Fibroblast of the aortic adventitia (primary cell): ENCODE data around the gene DCANP1. TPM values are rescaled to one million over a fixed set of nuclear protein-coding genes. Genes with fewer than 3 reads are reported as not detected.

Experiments used
- DNase-seq: peaks from one replicate; pipeline ENCODE4 v3.0.0-alpha.2; 2010; ENCODE audit warnings: low read depth
- H3K4me3 ChIP-seq: 2 replicates; pipeline ENCODE4 v1.5.1; 2011; ENCODE audit warnings: low read depth, mild to moderate bottlenecking, control low read depth, low read length, moderate library complexity
- total RNA-seq: library from RNA; depleted of rRNA; stranded (reverse); fragments of >200 nt; gene quantifications from 2 replicates; pipeline ENCODE4 v1.2.3, GENCODE V29; 2012; ENCODE audit warnings: low replicate concordance
- TF ChIP-seq, protein P1 (sequence below): IDR thresholded peaks from 2 replicates; pipeline ENCODE4 v1.5.1; 2011; ENCODE audit warnings: mild to moderate bottlenecking, low read length, control low read depth, inconsistent platforms; ENCODE audit not compliant: insufficient read depth

Gene DCANP1
- total RNA-seq, 1 donor: not detected

DNA sequence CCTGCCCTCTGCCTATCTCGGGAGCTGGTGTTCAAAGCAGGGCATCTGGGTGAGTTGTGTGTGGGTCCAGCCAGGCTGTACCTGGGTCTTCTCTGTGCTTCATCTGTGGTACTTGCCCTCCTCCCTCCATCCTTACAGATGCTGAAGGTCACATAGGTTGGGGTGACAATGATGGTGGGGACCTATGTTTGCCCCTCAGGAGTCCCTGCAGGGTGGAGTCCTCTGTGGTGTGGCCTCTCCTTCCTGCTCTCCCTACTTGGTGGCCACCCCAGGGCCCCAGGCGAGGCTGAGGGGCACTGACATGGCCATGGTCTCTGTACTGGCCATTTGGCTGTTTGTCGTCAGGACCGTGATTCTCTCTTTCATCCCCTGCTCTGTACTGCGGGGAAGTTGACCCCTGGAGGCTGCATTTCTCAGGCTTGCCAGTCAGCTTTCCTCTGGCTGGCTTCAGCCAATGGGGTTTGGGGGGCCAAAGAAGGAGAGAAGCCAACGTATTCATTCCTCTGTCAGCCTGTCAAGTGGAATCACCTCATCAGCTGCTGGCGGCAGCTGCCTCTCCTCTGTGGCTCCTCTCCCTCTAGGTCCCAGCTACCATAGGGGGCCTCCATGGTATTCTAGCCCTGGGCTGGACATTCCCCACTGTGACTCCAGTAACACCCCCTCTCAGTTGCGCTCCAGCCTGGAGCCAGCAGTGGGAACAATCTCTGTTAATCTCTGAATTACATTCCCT, 4.6 kb downstream of the DCANP1 start:
- TF ChIP-seq, protein P1, sequence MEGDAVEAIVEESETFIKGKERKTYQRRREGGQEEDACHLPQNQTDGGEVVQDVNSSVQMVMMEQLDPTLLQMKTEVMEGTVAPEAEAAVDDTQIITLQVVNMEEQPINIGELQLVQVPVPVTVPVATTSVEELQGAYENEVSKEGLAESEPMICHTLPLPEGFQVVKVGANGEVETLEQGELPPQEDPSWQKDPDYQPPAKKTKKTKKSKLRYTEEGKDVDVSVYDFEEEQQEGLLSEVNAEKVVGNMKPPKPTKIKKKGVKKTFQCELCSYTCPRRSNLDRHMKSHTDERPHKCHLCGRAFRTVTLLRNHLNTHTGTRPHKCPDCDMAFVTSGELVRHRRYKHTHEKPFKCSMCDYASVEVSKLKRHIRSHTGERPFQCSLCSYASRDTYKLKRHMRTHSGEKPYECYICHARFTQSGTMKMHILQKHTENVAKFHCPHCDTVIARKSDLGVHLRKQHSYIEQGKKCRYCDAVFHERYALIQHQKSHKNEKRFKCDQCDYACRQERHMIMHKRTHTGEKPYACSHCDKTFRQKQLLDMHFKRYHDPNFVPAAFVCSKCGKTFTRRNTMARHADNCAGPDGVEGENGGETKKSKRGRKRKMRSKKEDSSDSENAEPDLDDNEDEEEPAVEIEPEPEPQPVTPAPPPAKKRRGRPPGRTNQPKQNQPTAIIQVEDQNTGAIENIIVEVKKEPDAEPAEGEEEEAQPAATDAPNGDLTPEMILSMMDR: no peak
- H3K4me3 ChIP-seq: no peak overlapping the region
- no peak for DNase-seq

- H3K4me3 ChIP-seq: no peak overlapping the region
- DNase-seq: no peak
- TF ChIP-seq, protein P1: no peak
These were observed 5.2 kb downstream of the DCANP1 start for GRCh38 chr5:135441919-135442318.

- TF ChIP-seq, protein P1: no peak
- DNase-seq: peak; percentile 25
- no peak overlapping the region for H3K4me3 ChIP-seq
These were observed 5.8 kb downstream of the DCANP1 start for GRCh38 chr5:135441350-135441831.

DNA sequence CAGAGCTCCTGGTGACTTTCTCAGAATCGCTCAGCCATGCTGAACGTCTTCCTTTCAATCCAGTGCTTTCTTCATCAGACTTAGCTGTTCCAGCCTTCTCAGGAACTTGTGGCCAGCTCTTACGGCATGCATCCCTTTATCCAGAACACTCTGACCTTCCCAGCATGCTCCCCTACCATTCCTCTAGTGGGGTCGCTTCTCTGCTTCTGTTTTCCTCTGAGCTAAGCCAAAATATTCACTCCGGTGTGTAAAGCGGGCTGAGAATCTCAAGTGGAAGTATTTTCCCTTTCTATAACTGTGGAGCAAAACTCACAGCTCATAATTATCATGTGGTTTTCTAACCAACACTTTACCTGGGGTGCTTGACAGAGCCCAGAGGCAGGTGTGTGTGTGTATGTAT, 6.2 kb downstream of the DCANP1 start:
- no peak for DNase-seq
- no peak overlapping the region for H3K4me3 ChIP-seq
- TF ChIP-seq, protein P1: no peak

DNA sequence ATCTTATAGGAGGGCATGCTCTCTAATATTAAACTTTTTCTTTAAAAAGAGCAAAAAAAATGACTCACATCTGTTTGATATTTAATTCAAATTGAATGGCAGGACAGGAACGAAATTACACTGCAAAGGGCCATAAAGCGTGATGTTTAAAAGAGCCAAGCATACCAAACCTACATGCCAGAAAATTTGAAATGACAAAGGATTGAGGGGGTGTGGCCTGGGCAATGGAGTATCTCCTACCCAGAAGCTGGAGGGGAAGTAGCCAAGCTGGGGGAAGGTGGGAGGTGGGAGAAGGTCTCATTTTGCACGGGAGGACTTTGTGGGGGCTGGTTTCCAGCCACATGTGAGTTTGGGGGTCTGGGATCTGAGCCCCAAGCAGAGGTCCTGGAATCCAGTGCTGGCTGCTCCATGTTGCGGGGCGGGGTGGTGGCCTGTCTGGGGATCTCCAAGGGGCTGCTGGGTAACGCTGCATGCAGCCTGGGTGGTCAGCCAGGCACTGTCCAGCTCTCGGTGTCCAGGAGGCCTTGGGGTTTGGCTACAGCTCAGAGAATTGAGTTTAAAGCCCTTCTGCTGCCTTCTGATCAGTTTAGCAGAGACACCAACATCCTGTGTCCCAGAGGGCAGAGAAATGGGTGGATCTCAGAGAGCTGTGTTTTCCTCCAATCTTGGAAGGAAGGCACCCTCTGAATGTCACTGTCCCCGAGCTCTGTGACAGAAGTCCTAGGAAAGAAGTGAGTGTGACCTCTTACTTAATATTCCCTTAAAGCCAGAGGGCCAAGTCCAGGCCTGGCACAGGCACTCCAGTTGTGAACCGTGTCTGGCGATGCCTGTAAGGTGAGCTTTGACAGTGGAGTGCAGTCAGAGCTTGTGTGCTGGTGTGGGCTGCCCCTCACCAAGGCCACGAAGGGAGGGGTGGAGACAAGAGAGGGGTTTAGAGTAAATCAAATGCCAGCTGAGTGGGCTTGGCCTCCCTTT, 7.6 kb downstream of the DCANP1 start:
- H3K4me3 ChIP-seq: no peak overlapping the region
- no peak for DNase-seq

DNA sequence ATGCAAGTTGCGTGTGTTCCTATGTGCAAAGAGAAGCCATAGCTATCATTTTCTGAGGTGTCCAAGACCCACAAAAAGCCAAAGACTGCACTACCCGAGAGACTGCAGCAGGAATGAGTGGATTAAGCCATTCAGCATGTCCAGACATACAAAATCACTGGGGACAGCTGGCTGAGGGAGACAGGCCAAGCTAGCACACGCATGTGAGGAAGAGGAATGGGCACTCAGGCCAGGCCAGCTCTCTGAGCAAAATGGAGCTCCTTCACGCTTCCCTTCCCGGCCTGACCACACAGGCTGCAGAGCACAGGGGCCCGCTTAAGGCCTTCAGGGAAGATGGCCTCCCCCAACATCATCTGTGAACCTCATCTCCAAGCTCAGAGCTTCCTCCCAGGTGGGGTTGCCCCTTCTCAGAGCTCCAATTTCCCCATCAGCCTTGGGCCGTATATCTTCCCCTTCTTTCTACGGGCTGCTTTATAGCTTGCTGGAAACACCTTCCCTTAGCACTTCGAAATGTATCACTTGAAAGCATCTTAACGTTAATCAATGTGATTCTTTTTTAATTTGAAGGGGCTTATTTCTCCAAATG, 8.4 kb downstream of the DCANP1 start:
- no peak for DNase-seq
- H3K4me3 ChIP-seq: no peak overlapping the region
- TF ChIP-seq, protein P1: no peak

More for the DNA sequence above, 7.6 kb downstream of the DCANP1 start:
- TF ChIP-seq, protein P1: no peak
